ENCODE results near the gene BHMT.

The BHMT gene, protein sequence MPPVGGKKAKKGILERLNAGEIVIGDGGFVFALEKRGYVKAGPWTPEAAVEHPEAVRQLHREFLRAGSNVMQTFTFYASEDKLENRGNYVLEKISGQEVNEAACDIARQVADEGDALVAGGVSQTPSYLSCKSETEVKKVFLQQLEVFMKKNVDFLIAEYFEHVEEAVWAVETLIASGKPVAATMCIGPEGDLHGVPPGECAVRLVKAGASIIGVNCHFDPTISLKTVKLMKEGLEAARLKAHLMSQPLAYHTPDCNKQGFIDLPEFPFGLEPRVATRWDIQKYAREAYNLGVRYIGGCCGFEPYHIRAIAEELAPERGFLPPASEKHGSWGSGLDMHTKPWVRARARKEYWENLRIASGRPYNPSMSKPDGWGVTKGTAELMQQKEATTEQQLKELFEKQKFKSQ

DNA sequence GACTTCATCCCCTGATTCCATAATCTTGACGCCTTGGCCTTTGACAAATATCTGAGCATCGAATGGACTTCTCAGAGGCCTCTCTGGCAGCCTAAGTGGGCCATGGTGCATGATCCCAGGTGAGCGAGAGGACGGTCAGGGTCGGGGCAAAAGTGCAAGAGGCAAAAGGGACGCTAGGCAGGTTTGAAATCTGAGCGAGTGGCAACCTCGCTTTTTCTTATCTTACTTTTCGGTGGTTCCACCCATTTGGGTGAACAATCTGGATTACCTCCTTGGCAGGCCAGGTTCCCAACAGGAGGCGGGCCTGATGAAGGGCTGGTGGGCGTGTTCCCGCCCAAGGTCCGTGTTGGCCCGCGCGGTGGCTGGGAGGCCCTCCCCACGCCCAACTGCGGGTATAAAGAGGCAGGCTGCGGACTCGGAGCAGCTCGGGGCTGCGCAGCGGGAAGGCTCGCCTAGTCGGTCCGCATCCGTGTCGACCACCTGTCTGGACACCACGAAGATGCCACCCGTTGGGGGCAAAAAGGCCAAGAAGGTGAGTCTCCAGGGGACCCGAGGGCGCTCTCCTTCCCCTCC is at the start of gene BHMT:
Gene BHMT (plus strand): TSS at position 423 of the 573 bp plus-strand sequence. CDS start 77 bp downstream, at position 500.
- no peak for DNase-seq (ENCODE audit: low read depth)

DNA sequence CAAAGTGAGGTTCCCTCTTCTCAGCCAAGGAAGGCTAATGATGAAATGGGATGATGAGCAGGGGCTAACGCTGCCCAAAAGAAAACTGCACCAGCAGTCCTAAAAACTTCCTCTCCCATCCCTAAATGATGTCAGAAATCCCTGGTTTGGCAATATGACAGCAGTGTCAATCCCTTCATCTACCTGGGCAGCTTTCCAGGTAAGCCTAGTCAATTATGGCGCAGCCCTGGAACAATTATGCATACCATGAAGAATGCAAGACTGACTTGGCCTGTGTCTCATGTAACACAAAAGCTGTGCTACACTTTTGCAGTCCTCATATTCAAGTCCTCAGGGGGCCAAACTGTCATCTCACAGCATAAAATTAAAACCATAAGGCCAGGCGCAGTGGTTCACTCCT is 49.2 kb upstream of the BHMT start:
- no peak for DNase-seq (ENCODE audit: low read depth)

DNA sequence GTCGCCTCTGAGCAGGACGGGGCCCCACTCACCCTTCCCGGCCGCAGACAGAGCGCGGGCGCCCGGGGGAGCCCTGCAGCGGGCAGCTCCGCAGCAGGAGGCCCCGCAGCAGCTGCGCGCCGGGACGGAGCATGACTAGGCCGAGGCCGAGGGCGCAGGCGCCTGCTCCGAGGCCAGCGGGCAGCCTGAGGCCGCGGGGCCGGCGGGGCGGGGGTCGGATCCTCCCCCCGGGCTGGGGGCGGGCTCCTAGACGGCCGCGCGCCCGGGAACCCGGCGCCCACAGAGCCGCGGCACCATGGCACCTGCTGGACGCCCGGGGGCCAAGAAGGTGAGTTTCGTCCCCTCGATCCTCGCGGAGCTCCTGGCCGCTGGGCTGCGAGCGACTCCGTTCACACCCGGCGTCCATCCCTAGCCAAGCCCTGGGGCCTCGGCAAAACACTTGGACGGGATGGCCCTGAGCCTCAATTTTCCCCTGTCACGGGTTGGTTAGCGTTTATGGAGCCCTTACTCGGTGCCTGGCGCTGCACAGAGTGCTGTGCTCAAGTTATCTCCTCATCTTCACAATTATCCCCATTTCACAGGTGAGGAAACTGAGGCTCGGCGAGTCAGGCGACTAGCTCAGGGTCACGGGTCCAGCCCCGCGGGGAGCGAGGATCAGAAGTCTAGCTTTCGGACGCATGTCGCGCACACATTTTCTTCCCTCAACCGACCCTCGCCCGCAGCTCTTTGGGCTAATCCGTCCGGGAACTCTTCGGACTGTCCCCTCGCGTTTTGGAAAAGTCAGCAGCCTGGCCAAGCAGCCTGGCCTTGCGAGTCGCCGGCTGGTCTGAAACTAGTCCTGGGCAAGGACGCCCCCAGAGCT is 41.9 kb upstream of the BHMT start, which contains the start of the genes BHMT2 and DMGDH:
Gene BHMT2 (plus strand): TSS at position 280 of the 862 bp plus-strand sequence. CDS start 16 bp downstream, at position 296.
Gene DMGDH (minus strand): TSS at position 187 of the 862 bp plus-strand sequence. CDS start 54 bp downstream, at position 133.
- DNase-seq (ENCODE audit: low read depth), result no peak

DNA sequence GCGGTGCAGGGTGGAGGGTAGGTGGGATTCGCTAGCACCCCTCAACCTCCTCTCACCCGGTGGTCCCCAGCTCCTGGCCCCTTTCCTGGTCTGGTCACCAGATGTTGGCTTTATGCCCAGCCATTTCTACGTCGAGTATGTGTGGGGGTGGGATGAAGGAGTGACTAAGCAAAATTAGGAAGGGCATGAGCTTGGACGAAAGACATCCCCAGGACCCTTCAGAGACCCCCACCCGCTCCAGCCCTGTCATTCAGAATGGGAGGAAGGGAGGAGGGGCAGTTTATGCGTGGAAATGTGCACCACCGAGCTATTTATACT is 41.3 kb upstream of the BHMT start:
- DNase-seq (ENCODE audit: low read depth), result no peak

DNA sequence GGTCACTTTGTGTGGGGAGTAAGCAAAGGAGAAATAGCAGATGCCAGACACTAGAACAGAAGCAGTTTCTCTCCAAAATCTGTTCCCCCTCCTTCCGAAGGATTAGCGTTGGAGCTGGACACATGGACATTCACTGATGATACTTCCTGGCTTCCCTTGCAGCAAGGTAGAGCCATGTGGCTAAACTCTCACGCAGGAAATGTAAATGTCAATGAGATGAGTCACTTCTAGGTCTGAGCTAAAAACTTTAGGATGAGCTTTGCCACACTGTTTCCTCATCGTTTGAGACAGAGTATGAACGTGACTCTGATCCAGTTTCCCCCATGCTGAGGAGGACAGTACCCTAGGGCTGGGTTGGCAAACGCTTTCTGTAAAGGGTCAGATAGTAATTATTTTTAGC is 37.0 kb upstream of the BHMT start:
- DNase-seq (ENCODE audit: low read depth), result no peak

DNA sequence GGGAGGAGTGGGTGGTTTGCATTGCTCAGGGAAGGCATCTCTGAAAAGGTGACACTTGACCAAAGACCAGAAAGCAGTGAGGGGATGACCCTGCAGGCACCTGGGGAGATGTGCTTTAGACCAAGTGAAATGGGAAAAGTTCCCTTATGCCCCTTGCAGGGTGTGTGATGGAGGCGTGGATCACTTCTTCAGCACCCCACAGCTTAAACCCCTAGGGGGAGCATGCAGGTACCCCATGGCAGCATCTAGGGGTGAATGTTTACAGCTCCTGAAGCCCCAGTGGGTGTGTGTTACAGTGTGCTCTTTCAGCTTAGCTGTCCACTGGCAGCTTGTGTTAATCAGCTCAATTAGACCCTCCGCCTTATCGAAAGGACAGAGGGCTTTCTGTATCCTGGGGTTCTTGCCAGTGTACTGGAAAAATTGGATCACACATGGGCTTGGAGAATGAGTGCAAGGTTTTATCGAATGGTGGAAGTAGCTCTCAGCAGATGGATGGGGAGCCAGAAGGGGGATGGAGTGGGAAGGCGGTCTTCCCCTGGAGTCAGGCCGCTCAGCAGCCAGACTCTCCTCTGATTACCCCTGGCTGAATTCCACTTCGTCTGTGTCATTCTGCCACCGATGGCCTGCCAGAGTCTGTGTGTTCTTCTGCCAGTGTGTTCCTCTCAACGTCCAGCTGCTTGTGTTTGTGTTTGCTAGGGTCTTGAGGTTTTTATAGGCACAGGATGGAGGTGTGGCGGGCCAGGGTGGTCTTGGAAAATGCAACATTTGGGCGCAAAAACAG is 35.8 kb upstream of the BHMT start:
- no peak for DNase-seq (ENCODE audit: low read depth)

DNA sequence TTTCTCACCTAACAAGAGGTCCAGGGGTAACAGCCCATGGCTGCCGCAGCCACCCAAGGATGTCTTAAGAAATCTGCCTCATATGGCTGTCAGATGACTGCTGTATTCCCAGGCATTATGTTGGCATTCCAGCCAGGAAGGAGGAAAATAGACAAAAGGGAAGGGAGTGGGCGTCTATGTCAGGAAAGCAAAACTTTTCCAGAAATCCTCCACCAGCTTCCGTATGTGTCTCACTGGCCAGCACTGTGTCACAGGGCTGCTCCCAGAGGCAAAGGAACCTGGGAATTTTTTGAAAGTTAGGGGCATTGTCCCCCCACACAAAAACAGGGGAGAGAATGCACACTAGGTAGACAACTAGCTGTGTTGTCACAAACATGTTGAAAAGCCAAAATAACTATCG is 34.8 kb upstream of the BHMT start:
- no peak for DNase-seq (ENCODE audit: low read depth)

DNA sequence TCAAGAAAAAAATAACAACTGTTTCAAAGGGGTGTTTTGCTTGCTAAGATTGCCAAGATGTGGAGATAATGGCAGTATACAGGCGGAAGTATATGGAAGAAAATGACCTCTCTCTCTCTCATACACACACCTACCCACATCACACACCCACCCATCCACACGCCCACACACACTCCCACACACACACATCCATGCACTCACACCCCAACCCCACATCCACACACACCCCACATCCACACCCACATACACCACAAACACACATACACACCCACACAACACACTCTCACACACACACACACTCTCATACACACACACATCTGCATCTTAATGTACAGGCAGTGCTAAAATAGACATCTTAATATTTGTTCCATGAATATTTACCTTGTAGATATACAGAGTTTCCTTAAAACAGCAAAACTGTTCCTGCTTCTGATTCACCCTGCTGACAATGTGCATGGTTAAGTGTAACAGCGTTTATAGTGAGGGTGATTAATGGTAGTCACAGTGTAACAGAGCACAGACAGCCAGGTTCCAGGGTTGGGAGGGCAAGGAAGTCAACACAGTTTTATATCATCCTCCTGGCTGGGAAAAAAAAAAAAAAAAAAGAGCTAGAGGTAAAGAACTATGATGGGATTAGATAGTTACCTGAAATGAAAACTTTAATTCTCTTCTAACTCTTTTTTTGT is 33.8 kb upstream of the BHMT start:
- DNase-seq (ENCODE audit: low read depth), result no peak

DNA sequence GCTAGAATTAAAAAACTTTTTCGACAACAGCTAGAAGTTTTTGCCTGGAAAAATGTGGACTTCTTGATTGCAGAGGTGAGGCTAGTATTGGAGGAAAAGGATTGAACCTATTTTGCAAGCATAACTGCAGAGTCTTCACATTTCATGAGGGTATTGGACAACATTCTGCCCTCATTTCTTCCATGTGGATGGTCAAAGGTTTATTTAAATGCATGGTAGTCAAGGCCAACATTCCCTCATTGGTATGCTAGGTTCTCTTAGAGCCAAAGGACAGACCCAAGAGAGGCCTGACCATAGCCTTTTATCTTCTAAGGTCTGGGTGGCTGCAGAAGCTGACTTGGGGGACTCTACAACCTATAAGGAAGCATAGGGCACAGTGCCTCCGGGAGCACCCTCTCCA is 30.8 kb upstream of the BHMT start:
- no peak for DNase-seq (ENCODE audit: low read depth)

DNA sequence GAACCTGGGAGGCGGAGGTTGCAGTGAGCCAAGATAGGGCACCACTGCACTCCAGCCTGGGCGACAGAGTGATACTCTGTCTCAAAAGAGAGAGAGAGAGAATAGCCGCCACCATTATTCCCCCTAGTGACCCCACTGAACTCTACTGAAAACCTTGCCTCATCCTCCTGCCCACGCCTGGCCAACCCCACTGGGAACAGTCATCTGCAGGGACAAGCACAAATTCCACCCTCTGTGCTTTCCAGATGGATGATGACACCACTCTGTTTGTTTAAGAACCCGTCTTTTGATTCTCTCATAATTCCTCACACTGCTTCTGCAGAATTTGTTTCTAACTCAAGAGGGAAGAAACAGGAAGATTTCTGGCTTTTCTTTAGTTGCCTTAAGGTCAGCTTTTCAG is 29.8 kb upstream of the BHMT start:
- DNase-seq (ENCODE audit: low read depth), result no peak

DNA sequence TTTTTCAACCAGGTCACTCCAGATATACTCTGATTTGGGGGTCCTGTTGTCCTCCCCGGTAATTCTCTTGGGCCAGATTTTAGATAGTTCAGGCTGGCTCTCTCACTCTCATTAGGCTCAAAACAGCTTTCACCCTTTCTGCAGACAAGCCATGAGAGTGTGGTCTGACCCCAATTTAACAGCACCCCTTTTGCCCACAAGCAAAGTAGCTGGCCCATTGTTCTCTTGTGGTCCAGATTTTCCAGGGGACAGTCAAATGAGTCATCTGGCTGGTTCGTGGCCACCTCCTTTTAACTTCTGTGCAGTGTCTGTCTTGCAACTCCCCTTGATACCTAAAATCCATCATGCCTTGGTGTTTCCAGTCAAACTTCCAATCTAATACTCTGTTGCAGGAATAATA is 25.5 kb upstream of the BHMT start:
- no peak for DNase-seq (ENCODE audit: low read depth)

DNA sequence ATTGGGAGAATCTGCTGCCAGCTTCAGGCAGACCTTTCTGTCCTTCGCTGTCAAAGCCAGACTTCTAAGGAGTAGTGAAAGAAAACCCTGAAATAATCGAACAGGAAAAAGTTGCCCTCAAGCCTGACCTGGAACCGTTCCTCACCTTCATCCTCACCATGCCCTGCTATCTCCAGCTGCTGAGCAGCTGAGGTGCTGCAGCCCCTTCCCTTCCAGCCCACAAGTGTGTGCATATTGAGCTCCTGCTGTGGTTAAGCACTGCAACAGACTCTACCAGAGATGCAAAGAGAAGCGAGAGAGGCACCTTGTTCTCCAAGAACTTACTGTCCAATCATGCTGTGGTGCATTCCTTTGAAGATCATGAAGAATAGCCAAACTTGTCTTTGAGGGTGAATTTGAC is 23.1 kb upstream of the BHMT start:
- DNase-seq (ENCODE audit: low read depth), result no peak

DNA sequence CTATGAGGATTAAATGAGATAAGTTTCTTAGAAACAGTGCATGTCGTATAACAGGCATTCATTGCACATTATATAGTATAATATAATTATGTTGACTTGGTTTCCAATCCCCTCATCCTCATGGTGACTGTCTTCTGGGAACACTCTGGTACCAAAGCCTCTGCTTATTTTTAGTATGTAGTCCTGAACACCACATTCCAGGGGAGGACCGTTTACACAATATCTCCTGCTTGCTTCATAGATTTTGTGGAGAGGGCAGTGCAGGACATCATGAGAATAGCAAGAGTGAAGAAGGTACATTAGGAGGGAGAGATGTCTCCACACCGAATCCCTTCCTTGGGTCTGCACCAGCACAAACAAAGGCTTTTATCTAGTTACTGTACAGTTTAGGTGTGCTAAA is 20.5 kb upstream of the BHMT start:
- DNase-seq (ENCODE audit: low read depth), result no peak

DNA sequence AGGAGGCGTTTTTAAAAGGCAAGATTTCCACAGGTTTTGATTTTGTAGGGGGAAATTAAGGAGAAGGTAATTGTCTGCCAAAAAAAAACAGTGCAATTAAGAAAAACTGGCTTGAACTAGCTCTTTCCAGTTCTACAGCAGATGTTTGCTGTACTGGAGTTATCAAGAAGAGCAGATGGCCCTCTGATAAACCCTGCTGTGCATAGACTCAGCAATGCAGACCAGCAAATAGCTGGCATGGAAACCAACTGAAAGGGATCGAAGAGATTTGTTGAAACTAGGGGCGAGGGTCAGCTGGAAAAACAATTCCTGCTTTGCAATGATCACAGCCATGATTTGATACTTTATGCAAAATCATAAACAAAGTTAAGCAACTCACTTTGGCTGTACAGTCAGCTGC is 17.8 kb upstream of the BHMT start:
- no peak for DNase-seq (ENCODE audit: low read depth)

DNA sequence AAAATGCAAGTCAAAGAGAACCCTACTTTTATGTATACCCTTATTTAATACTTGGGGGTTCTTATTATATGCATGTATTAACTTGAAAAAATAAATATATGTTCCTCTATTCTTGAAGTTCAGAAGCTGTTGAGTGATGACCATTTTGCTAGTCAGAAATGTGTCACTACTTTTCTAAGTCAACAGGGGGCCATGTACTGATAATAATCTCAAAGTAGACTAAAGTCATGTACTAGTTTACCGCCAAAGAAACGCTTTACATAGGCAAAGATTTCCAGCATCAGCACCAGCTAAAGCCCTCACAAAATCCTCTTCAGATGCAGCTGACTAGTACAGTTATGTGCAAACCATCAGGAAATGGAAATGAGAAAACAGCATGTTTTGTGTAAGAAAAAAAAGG is 5.7 kb upstream of the BHMT start:
- DNase-seq (ENCODE audit: low read depth), result no peak

DNA sequence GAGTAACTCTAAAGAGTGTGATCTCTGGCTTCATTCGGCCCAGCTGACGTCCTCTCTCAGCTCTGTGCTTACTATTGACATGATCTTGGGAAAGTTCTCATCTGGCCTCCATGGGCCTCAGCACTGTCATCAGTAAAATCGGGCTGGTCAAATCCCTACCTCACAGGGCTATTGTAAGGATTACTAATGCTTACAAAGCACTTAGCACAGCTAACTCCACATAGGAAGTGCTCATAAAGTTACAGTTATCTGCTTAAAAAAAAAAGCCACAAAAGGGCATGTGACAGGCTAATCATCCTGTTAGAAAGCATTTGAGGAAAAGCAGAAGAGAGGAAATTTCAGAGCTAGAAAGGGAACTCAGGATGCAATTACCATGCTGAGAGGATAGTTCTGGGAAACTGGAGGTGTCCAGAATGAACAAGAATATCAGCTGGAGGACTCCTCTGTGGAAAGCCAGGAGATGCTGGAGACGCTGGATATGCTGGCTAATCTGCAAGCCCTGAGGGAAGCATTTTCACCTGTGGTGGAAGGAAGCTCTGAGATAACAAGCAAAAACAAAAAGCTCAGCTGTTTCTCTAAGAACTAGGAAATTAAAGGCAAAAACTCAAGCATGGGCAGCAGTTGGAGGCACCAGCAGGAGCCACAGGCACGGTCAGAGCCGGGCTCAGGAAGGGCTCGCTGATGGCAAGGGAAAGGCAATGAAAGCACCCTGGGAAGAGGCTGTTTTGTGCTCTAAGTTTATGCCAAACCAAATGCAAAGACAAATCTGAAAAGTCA is 4.4 kb upstream of the BHMT start:
- DNase-seq (ENCODE audit: low read depth), result no peak

DNA sequence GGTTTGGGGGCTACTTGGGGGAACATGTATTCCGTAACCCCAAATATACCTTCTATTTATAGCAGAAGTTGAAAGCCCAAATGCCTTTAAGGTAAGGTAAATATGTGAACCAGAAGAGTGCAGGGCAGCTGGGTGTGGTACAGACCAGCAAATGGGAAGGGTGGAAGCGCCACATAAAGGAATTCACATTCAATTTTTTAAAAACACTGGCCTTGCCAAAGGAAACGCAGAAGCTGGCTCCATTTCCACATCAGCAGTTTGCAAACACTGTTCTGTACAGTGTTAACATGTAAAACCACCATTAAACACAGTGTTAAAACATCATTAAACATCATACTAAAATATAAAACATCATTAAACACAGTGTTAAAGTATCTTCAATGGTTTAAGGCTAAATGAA is 3.5 kb upstream of the BHMT start:
- DNase-seq (ENCODE audit: low read depth), result no peak

DNA sequence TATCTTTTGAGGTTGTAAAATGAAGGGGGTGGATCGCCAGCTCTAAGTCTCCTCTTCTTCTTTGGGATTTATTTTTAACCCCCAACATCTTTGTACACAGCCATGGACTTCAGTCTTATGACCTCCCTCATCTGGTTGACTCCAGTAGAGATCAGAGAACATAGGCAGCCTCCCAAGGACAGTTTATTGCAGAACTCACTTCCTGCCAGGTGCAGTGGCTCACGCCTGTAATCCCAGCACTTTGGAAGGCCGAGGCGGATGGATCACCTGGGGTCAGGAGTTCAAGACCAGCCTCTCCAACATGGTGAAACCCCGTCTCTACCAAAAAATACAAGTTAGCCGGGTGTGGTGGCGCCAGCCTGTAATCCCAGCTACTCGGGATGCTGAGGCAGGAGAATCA is 2.8 kb upstream of the BHMT start:
- no peak for DNase-seq (ENCODE audit: low read depth)

DNA sequence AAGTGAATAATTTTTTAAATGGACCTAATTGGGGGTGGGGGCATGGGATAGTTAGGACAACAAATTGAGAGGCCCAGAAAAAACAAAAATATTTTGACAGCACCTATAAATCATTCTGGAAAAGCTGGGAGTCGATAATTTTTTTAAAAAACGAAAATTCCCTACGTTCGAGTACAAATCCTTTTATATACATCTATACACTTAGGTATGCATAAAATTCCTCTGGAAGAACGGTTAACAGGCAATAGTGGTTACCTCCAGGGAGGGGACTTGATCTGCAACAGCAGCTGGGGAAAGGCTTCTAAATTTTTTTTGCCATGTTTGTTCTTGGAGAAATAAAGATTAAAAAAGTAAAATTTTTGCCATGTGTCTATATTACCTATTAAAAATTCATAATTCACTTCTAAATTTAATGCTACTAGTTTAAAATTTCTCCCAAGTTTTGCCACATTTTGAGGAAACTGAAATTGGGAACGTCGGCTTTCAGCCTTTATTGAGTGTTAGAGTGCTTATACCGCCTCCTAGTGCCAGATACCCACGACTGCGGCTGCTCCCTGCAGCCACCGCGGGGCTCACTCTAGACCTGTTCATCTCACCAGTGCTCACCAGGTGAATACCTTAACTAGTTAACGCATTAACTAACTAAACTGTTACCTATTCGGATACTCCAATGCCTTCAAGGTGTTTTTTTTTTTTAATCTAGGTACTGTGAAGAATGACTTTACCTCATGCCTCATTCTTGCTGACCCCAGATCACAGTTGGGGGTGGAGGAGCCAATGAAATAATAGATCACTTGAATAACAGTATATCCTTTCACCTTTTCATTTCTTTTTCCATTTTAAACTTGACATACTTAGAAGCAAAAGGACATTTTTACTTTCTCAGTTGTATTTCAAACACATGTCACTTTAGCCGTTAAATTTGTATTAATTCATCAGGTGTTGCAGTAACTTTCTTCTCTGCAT is 1.8 kb upstream of the BHMT start:
- DNase-seq (ENCODE audit: low read depth), result no peak
